PC-3 (cell line): ENCODE measurements around the gene MMP24OS. TPM values are rescaled to one million over a fixed set of nuclear protein-coding genes. Genes with fewer than 3 reads are reported as not detected.
A peak's percentile ranks its signal among the peaks of the same experiment; 100 is the strongest.

Source experiments
- ATAC-seq: fragments of 200-7000 bp; cut with Tn5 transposase; 2 replicates; pipeline ENCODE4 v1.9.1; 2020; ENCODE audit warnings: mild to moderate bottlenecking, moderate library complexity
- BruUV-seq: library from RNA; stranded (reverse); fragments of 400-500 nt; replicated peaks from 2 replicates; lab custom pipeline; 2021; lab: Mats Ljungman, UMichigan
- CTCF ChIA-PET: fragments of 300-600 bp; sonication (Branson Sonifier 250); formaldehyde crosslinking; loops from one replicate; lab custom pipeline; 2022; ENCODE audit warnings: antibody characterized with exemption; lab: Charles Lee
- POLR2A ChIA-PET: fragments of 300-600 bp; sonication (Branson Sonifier 250); formaldehyde crosslinking; loops from one replicate; lab custom pipeline; 2022; ENCODE audit warnings: antibody characterized with exemption; ENCODE audit not compliant: unreplicated experiment; lab: Charles Lee
- DNase-seq: peaks from one replicate; pipeline ENCODE4 v3.0.0-alpha.2; 2015
- H2AFZ ChIP-seq: fragments of 300-600 bp; sonication (generic); 2 replicates; pipeline ENCODE4 v1.6.0; 2016; ENCODE audit warnings: antibody characterized with exemption, low read length
- H3F3A ChIP-seq: fragments of 300-600 bp; sonication (generic); one replicate; pipeline ENCODE4 v1.6.0; 2017; ENCODE audit warnings: antibody characterized with exemption, low read length, control low read depth, mild to moderate bottlenecking; ENCODE audit not compliant: unreplicated experiment
- H3K27ac ChIP-seq: fragments of 300-600 bp; sonication (generic); 2 replicates; pipeline ENCODE4 v1.5.1; 2016; ENCODE audit warnings: mild to moderate bottlenecking, low read length
- H3K27me3 ChIP-seq: fragments of 300-600 bp; sonication (generic); 2 replicates; pipeline ENCODE4 v1.6.1; 2016; ENCODE audit warnings: low read length, mixed read lengths
- H3K36me3 ChIP-seq: fragments of 300-600 bp; sonication (generic); 2 replicates; pipeline ENCODE4 v1.6.1; 2016; ENCODE audit warnings: low read depth, mixed run types, low read length, mixed read lengths
- H3K4me1 ChIP-seq: fragments of 300-600 bp; sonication (generic); 2 replicates; pipeline ENCODE4 v1.5.1; 2016; ENCODE audit warnings: low read length; ENCODE audit not compliant: insufficient read depth
- H3K4me2 ChIP-seq: fragments of 300-600 bp; sonication (generic); 2 replicates; pipeline ENCODE4 v1.6.0; 2016; ENCODE audit warnings: low read length
- H3K4me3 ChIP-seq: fragments of 300-600 bp; sonication (generic); 2 replicates; pipeline ENCODE4 v1.5.1; 2016; ENCODE audit warnings: mild to moderate bottlenecking, low read length, mixed read lengths
- H3K79me2 ChIP-seq: fragments of 300-600 bp; sonication (generic); 2 replicates; pipeline ENCODE4 v1.6.1; 2017; ENCODE audit warnings: low read length, mixed read lengths
- H3K9ac ChIP-seq: fragments of 300-600 bp; sonication (generic); 2 replicates; pipeline ENCODE4 v1.6.0; 2016; ENCODE audit warnings: mild to moderate bottlenecking, low read length
- H3K9me2 ChIP-seq: fragments of 300-600 bp; sonication (generic); replicated peaks from 2 replicates; pipeline ENCODE4 v1.6.1; 2016; ENCODE audit warnings: mixed run types, low read length, mixed read lengths
- H3K9me3 ChIP-seq: fragments of 300-600 bp; sonication (generic); 2 replicates; pipeline ENCODE4 v1.6.1; 2016; ENCODE audit warnings: low read length, mixed read lengths
- H4K20me1 ChIP-seq: fragments of 300-600 bp; sonication (generic); 2 replicates; pipeline ENCODE4 v1.6.1; 2016; ENCODE audit warnings: low read length, mixed read lengths
- CTCF ChIP-seq: fragments of 300-600 bp; sonication (generic); conservative IDR thresholded peaks from 2 replicates; pipeline ENCODE4 v1.5.1; 2017; ENCODE audit warnings: antibody characterized with exemption, low read depth, mild to moderate bottlenecking, low read length
- EZH2 ChIP-seq: fragments of 300-600 bp; sonication (generic); IDR thresholded peaks from one replicate; pipeline ENCODE4 v1.6.1; 2017; ENCODE audit warnings: antibody characterized with exemption, mild to moderate bottlenecking, low read length; ENCODE audit not compliant: unreplicated experiment
- EZH2phosphoT487 ChIP-seq: fragments of 300-600 bp; sonication (generic); IDR thresholded peaks from 2 replicates; pipeline ENCODE4 v1.6.1; 2018; ENCODE audit warnings: mild to moderate bottlenecking, antibody characterized with exemption, low read length, borderline replicate concordance
- intact Hi-C: fragments of 100-400 bp; cut with micrococcal nuclease; formaldehyde crosslinking; loops from 2 replicates; pipeline ENCODE4 v1.9.0; 2023
- total RNA-seq: library from RNA; depleted of rRNA; stranded (reverse); fragments of >200 nt; gene quantifications from 2 replicates; pipeline ENCODE4 v1.2.3, GENCODE V29; 2014

Gene MMP24OS
- total RNA-seq, 1 experiment from 2014 or later: 19.5 TPM

GRCh38 chr20:35302421-35303335 lies 24.8 kb upstream of the MMP24OS start:
- TF ChIP-seq CTCF: no peak
- no peak for TF ChIP-seq EZH2phosphoT487
- no peak for TF ChIP-seq EZH2
- Histone ChIP-seq H4K20me1 (no peaks in the 10 kb centered on the region), H3K79me2 (0 out of 2 replicates have a peak, but pooled peaks cover 7% of the 10 kb centered on the region), H3K9ac (peak overlapping the region; percentile 91), H2AFZ (peak overlapping the region; percentile 23), H3K4me2 (peak overlapping the region; percentile 51), H3K27me3 (no peaks in the 10 kb centered on the region), H3K9me3 (no peaks in the 10 kb centered on the region), H3K36me3 (no peaks in the 10 kb centered on the region), H3K4me3 (peak overlapping the region; percentile 26; the same call in 1 of the 2 replicates), H3F3A (peaks cover 13% of the 10 kb centered on the region), H3K27ac (peak overlapping the region; percentile 98), H3K9me2 (no peaks in the 10 kb centered on the region), H3K4me1 (peaks cover 66% of the 10 kb centered on the region)
- ATAC-seq (peak; percentile 45), DNase-seq (peak; percentile 87)
- POLR2A ChIA-PET: interaction anchor here (0.6 to 1.0 kb wide), 5 partner anchors 9 to 77 kb away, joined by 3 to 12 read pairs (median 3); partner anchors contain the start of gene EIF6
- TSS peak; percentile 68 for BruUV-seq
- CTCF ChIA-PET: interaction anchor here (0.6 to 1.3 kb wide), 5 partner anchors 27 to 158 kb away, joined by 3 to 19 read pairs (median 4); no protein-coding TSS in a partner anchor
- intact Hi-C loops: loop anchor here (1.0 to 2.0 kb wide), 4 partner anchors 18 to 144 kb away; partner anchors contain the start of gene EIF6

- no peak for TF ChIP-seq EZH2
- TF ChIP-seq CTCF: no peak
- TF ChIP-seq EZH2phosphoT487: no peak
- no peak overlapping the region for H3K9ac ChIP-seq
- no peak for ATAC-seq
- peaks cover 59% of the 10 kb centered on the region for H3K4me1 ChIP-seq
- H3K9me2 ChIP-seq: no peaks in the 10 kb centered on the region
- H3K9me3 ChIP-seq: no peaks in the 10 kb centered on the region
- intact Hi-C loops: no loop called here
- H3K36me3 ChIP-seq: no peaks in the 10 kb centered on the region
- DNase-seq: no peak
- no peak overlapping the region for H3K4me2 ChIP-seq
- no peak overlapping the region for H2AFZ ChIP-seq
- H3K4me3 ChIP-seq: no peak overlapping the region
- H4K20me1 ChIP-seq: no peaks in the 10 kb centered on the region
- H3K27me3 ChIP-seq: no peaks in the 10 kb centered on the region
- H3K27ac ChIP-seq: peak overlapping the region; percentile 98
- 0 out of 2 replicates have a peak, but pooled peaks cover 7% of the 10 kb centered on the region for H3K79me2 ChIP-seq
- peaks cover 2% of the 10 kb centered on the region for H3F3A ChIP-seq
- no TSS peak for BruUV-seq
- ChIA-PET POLR2A (no interaction called here), CTCF (interaction anchor here (1.0 kb wide), 1 partner anchor 28 kb away, joined by 4 read pairs; no protein-coding TSS in a partner anchor)
Observed at GRCh38 chr20:35301426-35301825, 23.5 kb upstream of the MMP24OS start.
